NCI-H345 treated with DMSO at 0.1 percent for 48 hours (cell line): ENCODE measurements around the gene PTCRA.
A peak's percentile ranks its signal among the peaks of the same experiment; 100 is the strongest.
"Not testable (repeated sequence)": the region's sequence is repeated elsewhere in the genome, so short reads cannot be mapped to it uniquely, and the experiment has no call there.

ENCODE experiments used
- DNase-seq: peaks from one replicate; lab custom pipeline; 2025; ENCODE audit not compliant: unreplicated experiment; lab: John Stamatoyannopoulos, UW

Gene PTCRA

GRCh38 chr6:42902429-42903263 is 13.2 kb upstream of the PTCRA start:
- DNase-seq = not testable (repeated sequence)

DNA sequence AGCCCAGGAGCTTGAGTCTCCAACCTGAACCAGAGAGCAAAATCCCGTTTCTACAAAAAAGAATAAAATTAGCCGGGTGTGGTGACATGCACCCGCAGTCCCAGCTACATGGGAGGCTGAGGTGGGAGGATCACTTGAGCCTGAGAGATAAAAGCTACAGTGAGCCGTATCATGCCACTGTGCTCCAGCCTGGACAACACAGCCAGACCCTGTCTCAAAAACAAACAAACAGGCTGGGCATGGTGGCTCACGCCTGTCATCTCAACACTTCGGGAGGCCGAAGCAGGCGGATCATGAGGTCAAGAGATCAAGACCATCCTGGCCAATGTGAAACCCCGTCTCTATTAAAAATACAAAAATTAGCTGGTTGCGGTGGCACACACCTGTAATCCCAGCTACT is 11.4 kb upstream of the PTCRA start:
- no peak for DNase-seq

GRCh38 chr6:42907336-42907735 is 8.5 kb upstream of the PTCRA start:
- DNase-seq = no peak

DNA sequence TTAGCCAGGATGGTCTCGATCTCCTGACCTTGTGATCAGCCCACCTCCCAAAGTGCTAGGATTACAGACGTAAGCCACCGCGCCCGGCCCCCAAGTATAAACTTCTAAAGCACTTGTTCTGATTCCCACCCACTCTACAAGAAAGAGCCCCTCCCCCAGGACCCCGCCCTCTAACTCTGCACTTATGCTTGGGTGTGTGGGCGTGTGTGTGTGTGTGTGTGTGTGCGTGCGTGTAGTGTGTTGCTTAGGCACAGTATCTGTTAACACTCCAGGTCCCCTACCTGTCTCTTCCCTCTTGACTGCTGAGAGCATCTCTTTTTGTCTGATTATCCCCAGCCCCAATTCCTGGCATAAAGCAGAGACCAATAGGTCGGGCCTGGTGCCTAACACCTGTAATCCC is 6.0 kb upstream of the PTCRA start:
- no peak for DNase-seq

- DNase-seq = no peak
These were observed 4.5 kb upstream of the PTCRA start for GRCh38 chr6:42911171-42912021.

- DNase-seq = no peak
These were observed 1.3 kb upstream of the PTCRA start for GRCh38 chr6:42914546-42914945.

DNA sequence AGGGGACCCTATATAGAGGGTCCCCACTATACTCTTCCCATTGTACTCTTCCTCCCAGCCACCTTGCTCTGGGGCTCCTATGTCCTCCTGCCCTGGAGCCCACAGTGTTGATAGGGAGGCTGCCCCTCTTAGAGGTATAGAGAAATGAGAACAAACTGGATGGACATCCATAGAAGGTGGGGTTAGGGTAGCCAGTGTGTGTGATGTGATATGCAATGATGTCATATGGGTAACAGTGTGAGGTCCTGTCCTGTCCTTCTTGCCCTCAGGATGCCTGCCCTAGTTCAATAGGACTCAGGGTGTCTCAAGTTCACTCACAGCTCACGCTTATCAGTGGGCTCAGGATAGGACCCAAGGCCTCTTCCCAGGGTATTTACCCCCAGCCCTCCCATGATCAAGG is 435 bp downstream of the PTCRA start:
- no peak for DNase-seq

GRCh38 chr6:42921801-42922200 is 5.9 kb downstream of the PTCRA start:
- no peak for DNase-seq

- DNase-seq = no peak
These were observed 7.8 kb downstream of the PTCRA start for GRCh38 chr6:42923666-42924065.

GRCh38 chr6:42925248-42925857 is 9.5 kb downstream of the PTCRA start:
- DNase-seq = no peak

- peak; percentile 96 for DNase-seq
These were observed 13.3 kb downstream of the PTCRA start, which contains the start of gene CNPY3 for GRCh38 chr6:42928986-42929820. Gene CNPY3, plus strand, starts transcription at chr6:42929480. Its CDS starts 91 bp downstream, at chr6:42929571.

DNA sequence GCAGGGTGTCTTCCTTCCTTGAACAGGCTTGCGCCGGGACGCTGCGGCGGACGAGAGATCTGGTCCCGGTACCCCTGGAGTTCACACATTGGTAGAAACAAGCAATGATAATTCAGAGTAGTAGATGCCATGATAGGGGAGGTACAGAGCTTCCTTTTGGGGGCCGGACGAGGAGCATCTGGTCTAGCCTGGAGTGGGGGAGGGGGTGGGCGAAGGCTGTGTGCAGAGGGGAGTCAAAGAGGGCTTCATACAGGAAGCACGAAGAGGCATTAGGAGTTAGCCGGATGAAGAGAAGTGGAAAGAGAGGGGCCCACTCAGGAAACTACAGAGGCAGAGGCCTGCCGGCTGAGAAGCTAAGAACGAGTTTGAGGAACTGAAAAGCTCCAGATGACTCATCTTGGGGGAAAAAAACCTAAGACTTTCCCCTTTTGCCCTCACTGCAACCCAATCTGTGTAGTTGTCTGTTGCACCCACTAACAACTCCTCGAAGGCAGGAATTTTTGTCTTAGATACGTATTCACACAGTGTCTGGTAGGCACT is 14.0 kb downstream of the PTCRA start:
- no peak for DNase-seq

DNA sequence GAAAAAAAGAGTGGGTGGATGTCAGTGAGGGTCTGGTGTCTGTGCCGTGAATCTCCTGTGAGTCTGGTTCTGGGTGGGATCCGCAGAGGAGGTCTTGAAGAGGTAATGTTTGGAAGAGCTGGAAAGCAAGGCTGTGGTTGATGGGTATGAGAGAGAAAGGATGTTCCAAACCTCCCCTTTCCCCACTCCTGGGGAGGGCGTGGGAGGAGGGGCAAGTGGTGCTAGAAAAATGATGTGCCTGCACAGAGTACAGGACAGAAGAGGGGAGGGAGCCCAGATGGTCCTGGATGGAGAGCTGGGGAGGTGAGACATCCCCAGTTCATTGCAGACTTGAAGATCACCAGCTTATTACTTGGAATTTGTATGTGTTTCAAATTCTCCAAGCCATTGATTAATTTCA is 16.6 kb downstream of the PTCRA start:
- DNase-seq = no peak

DNA sequence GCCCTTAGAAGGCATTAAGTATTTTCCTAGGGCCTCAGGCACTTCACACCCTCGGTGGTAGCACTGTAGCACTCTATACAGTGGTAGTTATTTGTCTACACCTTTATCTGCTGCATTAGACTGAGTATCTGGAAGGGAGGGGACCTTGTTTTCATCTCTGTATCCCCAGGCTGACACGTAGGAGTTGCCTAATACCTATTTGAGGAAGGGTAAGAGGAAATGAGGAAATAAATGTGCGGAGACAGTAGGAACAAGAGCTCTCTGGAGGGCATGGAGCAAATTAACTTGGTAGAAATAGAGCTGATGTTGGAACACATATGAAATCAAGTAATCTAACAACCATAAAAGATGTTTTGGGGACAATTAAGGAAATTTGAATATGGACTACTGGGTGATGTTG is 17.4 kb downstream of the PTCRA start:
- DNase-seq = no peak

- no peak for DNase-seq
These were observed 19.5 kb downstream of the PTCRA start for GRCh38 chr6:42935322-42935721.

DNA sequence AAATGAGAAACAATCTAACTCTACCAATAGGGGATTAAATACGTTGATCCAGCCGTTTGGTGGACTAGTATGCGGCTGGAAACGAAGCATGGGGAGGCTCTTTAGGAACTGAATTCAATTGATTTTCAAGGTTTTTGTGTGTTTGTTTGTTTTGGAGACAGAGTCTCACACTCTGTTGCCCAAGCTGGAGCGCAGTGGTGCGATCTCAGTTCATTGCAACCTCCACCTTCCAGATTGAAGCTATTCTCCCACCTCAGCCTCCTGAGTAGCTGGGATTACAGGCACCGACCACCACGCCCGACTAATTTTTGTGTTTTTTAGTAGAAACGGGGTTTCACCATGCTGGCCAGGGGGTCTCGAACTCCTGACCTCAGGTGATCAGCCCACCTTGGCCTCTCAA is 20.5 kb downstream of the PTCRA start:
- no peak for DNase-seq

GRCh38 chr6:42937548-42938427 is 21.9 kb downstream of the PTCRA start:
- no peak for DNase-seq

DNA sequence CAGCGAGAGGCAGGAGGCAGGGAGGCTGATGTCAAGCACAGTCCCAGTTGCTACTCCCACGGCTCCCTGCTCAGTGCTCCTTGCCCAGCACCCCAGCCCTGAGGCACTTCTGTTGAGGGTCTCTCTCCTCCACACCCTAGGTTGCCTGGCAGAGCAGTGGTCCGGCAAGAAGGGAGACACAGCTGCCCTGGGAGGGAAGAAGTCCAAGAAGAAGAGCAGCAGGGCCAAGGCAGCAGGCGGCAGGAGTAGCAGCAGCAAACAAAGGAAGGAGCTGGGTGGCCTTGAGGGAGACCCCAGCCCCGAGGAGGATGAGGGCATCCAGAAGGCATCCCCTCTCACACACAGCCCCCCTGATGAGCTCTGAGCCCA is 22.6 kb downstream of the PTCRA start:
- no peak for DNase-seq

DNA sequence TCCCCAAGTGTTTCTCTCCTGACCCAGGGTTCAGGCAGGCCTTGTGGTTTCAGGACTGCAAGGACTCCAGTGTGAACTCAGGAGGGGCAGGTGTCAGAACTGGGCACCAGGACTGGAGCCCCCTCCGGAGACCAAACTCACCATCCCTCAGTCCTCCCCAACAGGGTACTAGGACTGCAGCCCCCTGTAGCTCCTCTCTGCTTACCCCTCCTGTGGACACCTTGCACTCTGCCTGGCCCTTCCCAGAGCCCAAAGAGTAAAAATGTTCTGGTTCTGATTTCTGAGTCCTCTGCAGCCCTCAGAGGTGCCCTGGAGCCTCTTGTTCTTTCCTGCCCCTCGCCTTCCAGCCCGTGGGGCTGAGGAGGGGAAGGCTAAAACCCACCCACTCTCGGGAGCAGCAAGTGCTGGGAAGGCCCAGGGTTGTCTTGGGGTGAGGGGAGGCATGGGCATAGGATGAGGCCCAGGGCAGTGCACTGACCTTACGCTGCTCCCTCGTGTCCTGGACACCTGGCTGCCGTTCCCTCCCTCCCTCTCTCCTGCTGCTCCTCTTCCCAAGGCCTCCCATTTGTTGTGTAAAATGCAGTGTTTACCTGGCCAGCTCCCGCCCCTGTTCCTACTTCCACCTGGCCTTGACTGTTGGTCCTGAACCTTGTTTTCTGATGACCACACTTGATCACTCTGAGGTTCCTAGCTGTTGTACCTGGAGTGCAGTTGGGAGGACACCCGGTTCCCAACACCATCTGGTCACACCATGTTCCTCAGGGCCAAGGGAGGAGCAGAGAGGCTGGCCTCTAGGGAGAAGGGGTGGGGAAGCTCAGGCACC is 23.3 kb downstream of the PTCRA start:
- no peak for DNase-seq
